GM18519 (cell line): ENCODE results near the gene CHRND.

Experiments used
- ATAC-seq: cut with Tn5 transposase; IDR thresholded peaks from one replicate; pipeline ENCODE4 v1.9.1; 2021; ENCODE audit warnings: mild to moderate bottlenecking, moderate library complexity; ENCODE audit not compliant: unreplicated experiment, low FRiP score

The CHRND gene

DNA sequence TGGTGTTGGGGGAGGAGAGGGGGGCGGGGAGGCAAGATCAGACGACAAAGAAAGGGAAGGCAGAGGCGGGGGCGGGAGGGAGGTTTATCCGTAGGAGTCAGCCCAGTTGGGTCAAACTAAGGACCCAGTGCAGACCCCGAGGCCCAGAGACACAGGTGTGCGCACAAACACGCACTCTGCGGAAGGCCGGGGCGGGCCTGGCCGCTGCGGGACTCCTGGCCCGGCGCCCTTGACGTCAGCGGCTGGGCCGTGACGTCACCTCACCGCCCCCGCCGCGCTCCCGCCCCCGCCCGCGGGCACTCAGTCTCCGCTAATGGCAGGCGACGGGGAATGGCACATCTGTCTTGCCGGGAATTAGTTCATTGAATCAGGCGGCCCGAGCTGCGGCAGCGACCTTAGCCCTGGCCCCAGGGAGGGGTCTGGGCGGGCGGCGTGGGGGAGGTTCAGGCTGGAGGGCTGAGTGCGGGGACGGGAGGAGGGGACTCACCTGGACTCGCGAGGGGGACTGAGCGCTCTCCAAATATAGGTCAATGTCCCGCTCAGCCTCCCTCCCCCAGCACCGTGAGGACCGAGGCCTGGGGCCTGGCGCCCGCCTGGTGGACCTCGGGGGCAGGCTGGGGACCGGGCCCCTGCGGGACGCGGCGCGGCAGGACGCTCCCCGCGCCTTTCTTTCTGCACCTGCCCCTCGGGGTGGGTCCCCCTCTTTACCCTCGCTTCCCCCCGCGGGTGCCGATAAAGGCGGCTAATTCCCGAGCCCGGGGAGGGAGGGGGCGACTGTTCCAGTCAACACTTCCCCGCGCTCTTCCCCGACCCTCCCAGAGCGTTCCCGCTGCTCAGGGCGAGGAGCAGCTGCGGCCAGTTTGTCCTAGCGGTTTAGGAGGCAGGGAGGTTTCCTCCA, 22.8 kb upstream of the CHRND start:
- ATAC-seq, result no peak

DNA sequence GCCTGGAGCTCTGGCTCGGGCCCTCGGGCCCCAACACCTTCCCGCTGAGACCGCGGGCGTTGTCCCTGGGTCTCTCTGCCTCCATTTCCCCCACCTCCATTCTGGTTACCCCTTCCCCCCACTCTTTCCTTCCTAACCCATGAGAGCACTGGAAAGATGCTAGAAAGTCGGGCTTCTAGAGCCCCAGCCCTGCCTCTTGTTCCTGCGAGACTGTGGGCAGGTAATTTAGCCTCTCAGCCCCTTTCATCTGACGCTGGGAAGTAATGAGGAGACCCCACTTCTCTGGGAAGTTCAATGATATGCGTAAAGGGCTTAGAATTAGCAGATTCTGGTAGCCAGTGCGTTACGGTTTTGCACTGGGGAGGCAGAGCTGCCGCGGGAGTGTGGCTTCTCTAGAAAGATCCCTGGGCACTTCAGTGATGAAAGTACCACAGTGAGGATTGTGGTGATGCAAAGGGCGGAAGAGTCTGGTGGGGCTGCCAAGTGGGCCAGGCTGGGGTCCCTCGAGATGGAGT, 22.1 kb upstream of the CHRND start:
- no peak for ATAC-seq

DNA sequence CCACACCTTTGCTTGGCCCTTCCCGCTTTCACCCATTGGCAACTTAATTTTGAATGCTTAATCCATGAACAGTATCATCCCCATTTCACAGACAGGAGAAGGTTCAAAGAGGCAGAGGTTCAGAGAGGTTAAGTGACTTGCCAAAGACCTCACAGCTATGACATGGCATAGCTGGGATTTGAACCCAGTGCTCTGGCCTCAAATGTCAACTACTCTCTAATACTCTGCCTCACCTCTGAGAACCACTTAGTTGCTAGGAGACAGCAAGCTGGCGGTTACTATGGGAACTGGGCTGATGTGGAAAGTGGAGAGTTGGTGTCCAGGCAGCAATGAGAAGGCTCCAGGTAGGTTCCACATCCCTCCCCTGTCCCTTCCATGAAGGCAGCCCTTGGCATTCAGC, 21.5 kb upstream of the CHRND start:
- ATAC-seq, result no peak

DNA sequence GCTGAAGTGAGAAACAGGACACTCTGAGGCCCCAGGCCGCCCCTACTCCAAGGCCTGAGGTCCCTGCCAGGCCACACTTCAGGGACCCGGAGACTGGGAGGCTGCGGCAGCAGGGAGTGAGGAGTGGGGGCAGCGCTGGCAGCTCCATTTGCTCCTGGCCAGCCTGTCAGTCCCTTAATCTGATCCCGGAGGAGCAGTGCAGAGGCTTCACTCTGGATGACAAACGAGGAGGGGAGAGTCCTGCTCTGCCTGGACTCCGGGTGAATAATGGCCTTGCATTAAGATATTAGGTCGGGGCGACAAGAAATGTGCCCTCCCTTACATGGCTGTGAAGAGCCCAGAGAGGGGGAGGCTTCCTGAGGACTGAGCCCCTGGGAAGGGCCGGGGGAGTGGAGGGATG, 20.1 kb upstream of the CHRND start:
- no peak for ATAC-seq

DNA sequence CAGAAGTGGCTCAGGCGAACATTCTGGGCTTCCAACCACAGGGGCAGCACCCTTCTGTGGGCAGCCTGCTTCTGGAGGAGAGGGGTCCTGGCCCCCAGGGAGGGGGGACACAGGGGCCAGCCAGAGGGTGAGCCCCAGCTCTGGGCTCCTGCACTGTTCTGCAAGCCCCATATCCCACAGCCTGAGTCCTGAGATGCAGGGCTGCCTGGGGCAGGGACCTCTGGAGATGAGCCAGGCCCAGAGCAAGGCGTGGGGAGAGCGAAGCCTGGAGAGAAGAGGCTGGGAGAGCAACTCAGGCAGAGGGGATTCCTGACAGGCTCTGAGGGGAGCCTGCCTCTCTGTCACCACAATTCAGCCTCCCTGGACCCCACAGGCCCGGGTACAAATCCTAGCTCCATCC, 19.3 kb upstream of the CHRND start:
- no peak for ATAC-seq

DNA sequence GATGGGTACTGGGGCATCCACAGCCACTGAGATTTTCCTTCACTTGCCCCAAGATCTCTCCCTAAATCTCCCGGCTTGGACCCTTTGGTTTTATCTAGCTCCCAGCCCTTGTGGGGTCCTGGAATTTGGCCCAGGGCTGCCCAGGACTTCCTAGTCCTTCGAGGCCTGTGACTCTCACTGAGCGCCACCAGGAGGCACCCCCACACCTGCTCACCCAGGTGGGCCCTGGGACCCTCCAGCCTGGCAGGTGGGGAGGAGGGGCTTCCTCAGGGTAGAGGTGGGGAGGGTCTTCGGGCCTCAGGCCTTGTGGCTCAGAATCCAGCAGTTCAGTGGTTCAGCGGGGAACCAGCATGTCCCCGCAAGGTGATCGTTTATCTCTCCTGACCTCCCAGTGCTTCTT, 17.7 kb upstream of the CHRND start:
- no peak for ATAC-seq

DNA sequence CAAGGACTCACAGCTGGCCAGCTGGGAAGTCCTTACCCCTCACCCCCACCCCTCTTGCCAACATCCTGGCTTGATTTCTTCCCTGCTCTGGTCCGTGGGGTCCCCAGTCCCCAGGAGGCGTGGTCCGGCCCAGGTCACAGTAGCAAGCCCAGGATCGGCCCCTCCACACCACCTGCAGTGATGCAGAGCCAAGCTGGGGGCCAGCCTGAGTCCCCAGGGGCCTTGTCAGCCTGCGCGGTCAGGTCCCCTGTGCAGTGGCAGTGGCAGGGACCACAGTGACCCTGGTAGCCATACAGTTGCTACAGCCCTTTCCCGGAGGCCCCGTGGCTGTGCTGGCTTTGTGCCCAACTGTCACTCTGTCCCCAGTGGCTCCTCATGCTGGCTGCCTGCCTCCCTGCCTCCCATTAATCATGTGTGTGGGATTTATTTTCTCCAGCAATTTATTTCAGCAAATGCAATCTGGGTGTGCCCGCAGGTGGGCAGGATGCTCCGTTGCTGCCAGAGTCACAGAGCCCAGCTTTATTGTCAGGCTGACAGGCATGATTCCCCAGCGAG, 14.5 kb upstream of the CHRND start:
- ATAC-seq, result no peak

DNA sequence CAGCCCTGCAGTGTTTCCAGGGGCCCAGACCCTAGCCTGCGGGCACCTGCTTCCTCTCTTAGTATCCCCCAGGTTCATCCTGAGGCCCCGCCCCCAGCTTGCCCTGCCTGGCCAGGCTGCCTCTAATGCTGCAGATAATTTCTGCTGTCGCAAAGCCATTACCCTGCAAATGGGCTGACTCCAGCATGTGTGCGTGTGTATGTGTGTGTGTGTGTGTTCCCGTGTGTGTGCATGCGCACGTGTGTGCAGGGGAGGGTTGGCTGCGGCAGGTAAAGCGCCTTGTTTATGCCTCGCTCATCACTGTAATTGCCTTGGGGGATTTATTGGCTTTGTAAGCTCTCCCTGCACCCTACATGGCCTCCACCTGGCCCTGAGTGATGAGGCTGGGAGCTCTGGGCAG, 13.4 kb upstream of the CHRND start:
- ATAC-seq, result no peak

DNA sequence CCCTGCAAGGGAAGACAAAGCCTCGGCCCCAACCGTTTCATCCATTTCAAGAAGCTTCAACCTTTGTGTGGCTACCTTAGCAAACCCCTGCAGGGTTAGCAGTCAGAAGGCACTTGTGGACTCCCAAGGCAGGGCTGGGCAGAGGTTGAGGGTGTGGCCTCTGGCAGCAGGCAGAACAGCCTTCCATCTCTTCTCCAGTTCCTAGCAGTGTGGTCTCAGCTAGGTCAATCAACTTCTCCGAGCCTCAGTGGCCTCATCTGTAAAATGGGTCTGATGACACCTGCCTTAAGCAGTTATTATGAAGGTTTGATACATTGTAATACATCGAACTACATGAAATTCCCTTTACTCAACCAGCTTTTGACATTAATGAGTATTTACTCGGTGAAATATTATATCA, 12.6 kb upstream of the CHRND start:
- no peak for ATAC-seq

DNA sequence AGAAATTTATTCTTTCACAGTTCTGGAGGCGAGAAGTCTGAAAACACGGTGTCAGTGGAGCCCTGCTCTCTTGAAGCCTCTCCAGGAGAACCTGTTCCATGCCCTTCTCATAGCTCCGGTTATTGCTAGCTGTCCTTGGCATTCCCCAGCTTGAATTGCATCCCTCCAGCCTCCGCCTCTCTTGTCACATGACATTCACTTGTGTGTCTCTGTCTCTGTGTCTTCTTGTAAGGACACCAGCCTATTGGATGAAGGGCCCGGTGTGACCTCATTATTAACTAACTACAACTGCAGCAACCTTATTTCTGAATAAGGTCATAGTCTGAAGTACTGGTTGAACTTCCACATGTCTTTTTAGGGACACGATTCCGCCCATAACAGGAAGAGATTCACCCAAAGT, 10.3 kb upstream of the CHRND start:
- no peak for ATAC-seq

DNA sequence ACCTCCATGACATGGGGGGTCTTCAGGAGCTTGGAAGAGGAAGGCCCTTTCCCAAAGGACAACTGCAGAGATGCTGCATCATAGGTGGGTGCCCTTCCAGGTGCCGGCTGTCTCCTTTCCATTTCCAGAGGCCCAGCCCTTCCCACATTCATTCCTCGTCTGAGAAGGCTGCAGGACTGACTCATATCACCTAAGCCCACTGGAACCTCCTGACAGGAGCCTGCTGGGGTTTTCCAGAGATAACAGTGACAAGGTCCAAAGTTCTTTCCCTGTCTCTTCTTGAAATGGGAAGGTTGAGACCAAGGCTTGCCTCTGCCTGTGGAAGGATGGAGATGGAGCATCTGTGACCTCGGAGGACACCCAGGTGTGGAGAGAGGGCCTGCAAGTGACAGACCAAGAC, 9.4 kb upstream of the CHRND start:
- ATAC-seq, result no peak

DNA sequence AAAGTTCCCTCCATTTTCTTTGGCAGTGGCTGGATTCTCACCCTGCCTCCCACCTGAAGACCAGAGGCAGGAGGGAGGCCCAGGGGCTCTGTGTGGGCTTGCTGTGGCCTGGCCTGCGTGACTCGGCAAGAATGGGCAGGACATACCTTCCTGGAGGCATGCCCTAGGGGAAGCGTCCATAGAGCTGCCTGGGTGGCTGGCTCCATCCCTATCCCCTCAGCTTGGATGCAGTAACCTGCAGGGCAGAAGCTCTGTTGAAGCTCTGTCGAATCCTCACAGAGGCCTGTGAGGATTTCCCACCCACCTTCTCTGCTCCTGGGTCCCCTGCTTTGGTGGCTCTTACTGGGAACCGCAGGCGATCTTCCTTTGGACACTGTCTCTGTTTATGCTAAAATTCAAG, 7.1 kb upstream of the CHRND start:
- ATAC-seq, result no peak

DNA sequence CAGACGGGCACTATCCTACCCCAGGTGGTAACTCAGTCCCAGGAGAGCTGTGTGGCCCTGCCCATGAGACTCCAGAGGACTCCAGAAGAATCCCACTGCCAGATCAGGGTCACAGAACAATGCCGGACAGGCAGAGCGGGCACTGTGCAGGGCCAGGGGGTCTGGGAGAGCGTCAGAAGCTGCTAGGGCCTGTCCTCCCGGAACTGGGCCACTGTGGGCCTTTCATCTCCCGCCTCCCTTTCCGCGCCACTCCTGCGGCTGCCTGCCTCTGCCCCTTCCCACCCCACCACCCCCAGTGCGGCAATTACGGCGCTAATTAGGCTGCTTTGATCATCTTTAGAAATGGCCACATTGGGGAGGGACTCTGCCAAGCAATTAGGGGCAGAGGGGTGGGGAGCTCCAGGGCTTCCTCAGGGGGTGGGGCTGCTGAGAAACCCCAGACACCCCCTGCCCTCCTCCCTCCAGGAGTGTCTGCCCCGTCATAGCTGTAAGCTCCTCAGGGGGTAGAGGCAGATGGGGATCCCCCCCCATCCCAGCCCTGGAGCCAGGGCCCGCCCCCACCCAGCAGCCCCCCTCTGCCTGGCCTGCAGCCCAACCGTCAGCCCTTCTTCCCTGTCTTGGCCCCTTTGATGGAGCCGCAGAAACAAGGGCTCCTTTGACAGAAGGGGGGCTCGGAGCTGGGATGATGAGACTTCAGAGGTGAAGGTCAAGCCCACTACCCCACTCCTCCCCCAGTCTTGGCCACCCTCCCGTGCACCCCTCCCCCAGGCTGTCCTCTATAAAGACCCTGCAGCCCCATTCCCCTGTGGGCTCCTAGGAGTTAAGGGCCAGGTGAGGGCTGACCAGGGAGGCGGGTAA, 6.2 kb upstream of the CHRND start, which contains the start of gene PRSS56:
Gene PRSS56, plus strand, starts transcription at position 808 of the 858 bp plus-strand sequence. CDS start 211 bp downstream, outside the sequence.
- ATAC-seq, result no peak

DNA sequence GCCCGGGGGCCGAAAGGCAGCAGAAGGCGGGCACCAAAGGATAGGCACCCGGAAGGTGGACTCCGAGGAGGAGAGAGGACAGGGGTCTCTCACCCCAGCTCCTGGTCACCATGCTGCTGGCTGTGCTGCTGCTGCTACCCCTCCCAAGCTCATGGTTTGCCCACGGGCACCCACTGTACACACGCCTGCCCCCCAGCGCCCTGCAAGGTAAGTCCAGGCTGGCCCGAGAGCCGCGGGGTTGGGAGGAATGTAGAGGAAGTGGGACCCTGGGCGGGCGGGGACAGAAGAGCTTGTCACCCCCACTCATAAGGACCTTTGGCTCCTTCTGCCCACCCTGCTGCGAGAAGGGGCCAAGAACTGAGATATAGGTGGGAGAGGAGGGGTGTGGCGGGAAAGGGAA, 5.5 kb upstream of the CHRND start:
- ATAC-seq, result no peak

DNA sequence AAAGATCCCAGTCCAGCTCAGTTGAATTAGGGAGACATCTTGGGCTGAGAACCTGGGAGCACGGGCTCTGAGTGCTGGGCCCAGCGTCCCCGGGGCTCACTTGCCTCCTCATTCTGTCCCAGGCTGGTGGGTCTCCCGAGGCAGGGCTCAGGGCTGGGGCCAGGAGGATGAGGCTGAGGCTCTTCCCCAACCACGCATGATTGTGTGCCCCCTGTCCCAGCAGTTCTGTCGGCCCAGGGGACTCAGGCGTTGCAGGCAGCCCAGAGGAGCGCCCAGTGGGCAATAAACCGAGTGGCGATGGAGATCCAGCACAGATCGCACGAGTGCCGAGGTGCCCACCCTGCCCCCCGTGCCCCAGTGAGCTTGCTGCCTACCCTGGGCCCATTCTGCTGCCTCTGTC, 4.9 kb upstream of the CHRND start:
- no peak for ATAC-seq

DNA sequence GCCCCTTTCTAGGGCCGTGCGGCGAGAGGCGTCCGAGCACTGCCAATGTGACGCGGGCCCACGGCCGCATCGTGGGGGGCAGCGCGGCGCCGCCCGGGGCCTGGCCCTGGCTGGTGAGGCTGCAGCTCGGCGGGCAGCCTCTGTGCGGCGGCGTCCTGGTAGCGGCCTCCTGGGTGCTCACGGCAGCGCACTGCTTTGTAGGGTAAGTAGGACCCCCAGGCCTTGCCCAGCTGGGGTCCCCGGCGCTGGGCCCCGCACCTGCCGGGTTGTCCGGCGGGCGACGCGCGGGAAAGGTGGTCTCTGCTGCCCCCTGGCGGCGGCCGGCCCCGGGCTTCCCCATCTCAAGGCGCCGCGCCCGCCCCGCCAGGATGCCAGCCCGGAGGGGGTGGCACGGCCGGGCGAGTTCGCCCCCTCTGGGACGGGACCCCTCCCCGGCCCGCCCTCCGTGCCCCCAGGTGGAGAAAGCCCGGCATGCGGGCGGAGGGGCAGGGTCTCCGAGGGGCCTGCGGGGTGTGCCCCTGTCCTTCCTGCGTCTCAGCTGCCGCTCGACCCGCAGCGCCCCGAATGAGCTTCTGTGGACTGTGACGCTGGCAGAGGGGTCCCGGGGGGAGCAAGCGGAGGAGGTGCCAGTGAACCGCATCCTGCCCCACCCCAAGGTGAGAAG, 3.9 kb upstream of the CHRND start:
- ATAC-seq, result no peak

DNA sequence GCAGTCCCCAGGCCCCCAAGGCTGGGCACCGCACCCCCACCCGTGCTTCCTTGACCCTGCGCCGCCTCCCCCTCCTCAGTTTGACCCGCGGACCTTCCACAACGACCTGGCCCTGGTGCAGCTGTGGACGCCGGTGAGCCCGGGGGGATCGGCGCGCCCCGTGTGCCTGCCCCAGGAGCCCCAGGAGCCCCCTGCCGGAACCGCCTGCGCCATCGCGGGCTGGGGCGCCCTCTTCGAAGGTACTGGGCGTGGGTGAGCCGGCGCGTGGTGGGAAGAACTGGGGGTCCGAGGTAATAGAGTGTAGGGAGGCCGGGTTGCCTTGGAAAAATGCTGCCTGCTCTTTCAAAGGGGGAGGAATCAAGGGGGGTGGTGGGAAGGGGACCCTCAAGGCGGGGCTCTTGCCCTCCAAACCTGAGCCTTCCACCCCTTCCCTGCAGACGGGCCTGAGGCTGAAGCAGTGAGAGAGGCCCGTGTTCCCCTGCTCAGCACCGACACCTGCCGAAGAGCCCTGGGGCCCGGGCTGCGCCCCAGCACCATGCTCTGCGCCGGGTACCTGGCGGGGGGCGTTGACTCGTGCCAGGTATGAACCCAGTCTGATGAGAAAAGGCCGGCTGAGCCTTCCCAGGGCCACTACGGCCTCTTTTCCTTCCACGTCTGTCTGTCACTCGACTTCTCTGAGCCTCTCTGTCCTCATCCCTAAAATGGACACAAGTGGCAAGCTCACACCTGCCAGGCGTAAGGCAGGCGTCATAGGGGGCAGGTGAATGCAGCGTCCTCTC, 3.1 kb upstream of the CHRND start:
- ATAC-seq, result no peak

DNA sequence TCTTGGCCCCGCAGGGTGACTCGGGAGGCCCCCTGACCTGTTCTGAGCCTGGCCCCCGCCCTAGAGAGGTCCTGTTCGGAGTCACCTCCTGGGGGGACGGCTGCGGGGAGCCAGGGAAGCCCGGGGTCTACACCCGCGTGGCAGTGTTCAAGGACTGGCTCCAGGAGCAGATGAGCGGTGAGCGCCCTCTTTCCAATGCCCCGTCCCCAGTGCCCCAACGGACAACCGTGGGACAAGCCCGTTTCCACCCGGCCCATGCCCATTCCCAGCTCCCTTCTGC, 2.6 kb upstream of the CHRND start:
- ATAC-seq, result no peak

DNA sequence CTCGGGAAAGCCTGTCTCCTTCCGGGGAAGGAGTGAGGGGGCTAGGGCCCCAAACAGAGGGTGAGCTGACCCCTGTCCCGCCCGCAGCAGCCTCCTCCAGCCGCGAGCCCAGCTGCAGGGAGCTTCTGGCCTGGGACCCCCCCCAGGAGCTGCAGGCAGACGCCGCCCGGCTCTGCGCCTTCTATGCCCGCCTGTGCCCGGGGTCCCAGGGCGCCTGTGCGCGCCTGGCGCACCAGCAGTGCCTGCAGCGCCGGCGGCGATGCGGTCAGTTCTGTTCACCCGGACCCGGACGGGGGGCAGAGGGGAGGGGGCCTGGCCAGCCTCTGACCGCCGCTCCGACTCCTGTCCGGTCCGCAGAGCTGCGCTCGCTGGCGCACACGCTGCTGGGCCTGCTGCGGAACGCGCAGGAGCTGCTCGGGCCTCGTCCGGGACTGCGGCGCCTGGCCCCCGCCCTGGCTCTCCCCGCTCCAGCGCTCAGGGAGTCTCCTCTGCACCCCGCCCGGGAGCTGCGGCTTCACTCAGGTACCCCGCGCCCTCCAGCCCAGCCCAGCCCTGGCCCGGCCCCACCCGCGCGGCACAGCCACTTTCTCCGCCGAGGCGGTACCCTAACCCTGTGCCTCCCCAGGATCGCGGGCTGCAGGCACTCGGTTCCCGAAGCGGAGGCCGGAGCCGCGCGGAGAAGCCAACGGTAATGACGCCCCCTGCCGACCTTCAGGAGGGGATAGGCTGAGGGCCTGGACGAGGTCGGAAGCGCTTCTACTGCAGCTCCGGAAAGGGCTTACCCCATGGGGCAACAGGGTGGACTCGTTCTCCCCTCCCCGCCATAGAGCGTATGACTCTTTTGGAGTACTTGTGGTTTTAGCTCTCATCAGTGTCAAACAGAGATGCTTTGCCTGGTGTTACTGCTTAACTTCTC, 2.0 kb upstream of the CHRND start:
- ATAC-seq, result no peak
